HCT116 (cell line): ENCODE measurements around the gene FAXDC2. TPM values are rescaled to one million over a fixed set of nuclear protein-coding genes. Genes with fewer than 3 reads are reported as not detected.

Source experiments
- ATAC-seq: fragments of 200-7000 bp; cut with Tn5 transposase; 2 replicates; pipeline ENCODE4 v1.9.1; 2020; ENCODE audit warnings: mild to moderate bottlenecking, moderate library complexity
- BruUV-seq: library from RNA; stranded (reverse); fragments of 400-500 nt; replicated peaks from 2 replicates; lab custom pipeline; 2021; lab: Mats Ljungman, UMichigan
- CTCF ChIA-PET: fragments of 300-600 bp; sonication (Branson Sonifier 250); formaldehyde crosslinking; loops from one replicate; lab custom pipeline; 2021; ENCODE audit warnings: antibody characterized with exemption; lab: Charles Lee
- POLR2A ChIA-PET: fragments of 300-600, 350-600 bp; sonication (Branson Sonifier 250); formaldehyde crosslinking; loops from one replicate; lab custom pipeline; 2021; ENCODE audit warnings: antibody characterized with exemption; lab: Charles Lee
- RAD21 ChIA-PET, 2 experiments: fragments of 300-600 bp; sonication (Branson Sonifier 250); formaldehyde crosslinking; loops; one replicate each; lab custom pipeline; 2023; ENCODE audit warnings: low total read pairs in 2 of 2; ENCODE audit not compliant: uncharacterized antibody in 2 of 2, unreplicated experiment in 2 of 2, low non-redundant PET in 1 of 2; lab: Charles Lee
- DNase-seq: peaks from one replicate; pipeline ENCODE4 v3.0.0-alpha.2; 2010; ENCODE audit warnings: low read depth, low spot score
- H2AFZ ChIP-seq: fragments of 200-600 bp; shearing (Covaris generic), sonication (generic); 2 replicates; pipeline ENCODE4 v1.6.1; 2017; ENCODE audit warnings: low read depth, mixed run types, mixed read lengths, antibody characterized with exemption, low read length; ENCODE audit not compliant: poor library complexity, severe bottlenecking
- H3K27ac ChIP-seq: 2 replicates; pipeline ENCODE4 v1.5.1; 2012; ENCODE audit warnings: low read depth, low read length
- H3K27me3 ChIP-seq: fragments of 200-600 bp; sonication (generic); 2 replicates; pipeline ENCODE4 v1.6.1; 2016; ENCODE audit warnings: mixed run types, low read length, mixed read lengths; ENCODE audit not compliant: insufficient read depth
- H3K36me3 ChIP-seq, 2 experiments: fragments of 200-500 bp in 1 of 2; fragments of 200-600 bp in 1 of 2; sonication (Bioruptor generic) in 1 of 2; sonication (generic) in 1 of 2; 2 replicates each; pipeline versions ENCODE4 v1.5.1 to v1.6.1; 2014 to 2016; ENCODE audit warnings: low read length in 2 of 2, inconsistent platforms in 1 of 2, mixed read lengths in 1 of 2, mixed run types in 1 of 2; ENCODE audit not compliant: insufficient read depth in 2 of 2, control insufficient read depth in 1 of 2
- H3K4me1 ChIP-seq, 2 experiments: fragments of 200-600 bp in 1 of 2; sonication (generic) in 1 of 2; 2 replicates each; pipeline versions ENCODE4 v1.5.1 to v1.6.1; 2012 to 2017; ENCODE audit warnings: low read length in 2 of 2, inconsistent platforms in 1 of 2, mild to moderate bottlenecking in 1 of 2, mixed read lengths in 1 of 2, mixed run types in 1 of 2, moderate library complexity in 1 of 2; ENCODE audit not compliant: insufficient read depth in 2 of 2, control insufficient read depth in 1 of 2
- H3K4me2 ChIP-seq: fragments of 200-600 bp; sonication (generic); 2 replicates; pipeline ENCODE4 v1.6.1; 2017; ENCODE audit warnings: mixed run types, low read length, mixed read lengths
- H3K4me3 ChIP-seq, 2 experiments: fragments of 200-600 bp in 1 of 2; sonication (generic) in 1 of 2; replicated peaks in 1 of 2; 2 replicates each; pipeline ENCODE4 v1.5.1; 2011 to 2016; ENCODE audit warnings: low read length in 2 of 2, control low read depth in 1 of 2, low read depth in 1 of 2, mild to moderate bottlenecking in 1 of 2, mixed read lengths in 1 of 2, mixed run types in 1 of 2
- H3K79me2 ChIP-seq: fragments of 200-600 bp; sonication (generic); 2 replicates; pipeline ENCODE4 v1.6.1; 2017; ENCODE audit warnings: mild to moderate bottlenecking, mixed run types, low read length, moderate library complexity, mixed read lengths; ENCODE audit not compliant: insufficient read depth
- H3K9ac ChIP-seq: fragments of 200-600 bp; sonication (generic); 2 replicates; pipeline ENCODE4 v1.6.1; 2016; ENCODE audit warnings: low read length, mixed read lengths
- H3K9me2 ChIP-seq: fragments of 200-600 bp; sonication (generic), shearing (Covaris generic); 2 replicates; pipeline ENCODE4 v1.6.1; 2017; ENCODE audit warnings: mixed run types, mild to moderate bottlenecking, moderate library complexity; ENCODE audit not compliant: insufficient read depth
- H3K9me3 ChIP-seq, 2 experiments: fragments of 200-500 bp in 1 of 2; fragments of 200-600 bp in 1 of 2; sonication (Bioruptor generic) in 1 of 2; sonication (generic) in 1 of 2; 2 replicates each; pipeline ENCODE4 v1.6.1; 2014 to 2017; ENCODE audit warnings: low read length in 2 of 2, mixed read lengths in 2 of 2, inconsistent platforms in 1 of 2, low read depth in 1 of 2, mild to moderate bottlenecking in 1 of 2, mixed run types in 1 of 2, moderate library complexity in 1 of 2; ENCODE audit not compliant: control insufficient read depth in 1 of 2, insufficient read depth in 1 of 2
- H4K20me1 ChIP-seq: fragments of 200-600 bp; sonication (generic), shearing (Covaris generic); 2 replicates; pipeline ENCODE4 v1.6.1; 2017; ENCODE audit warnings: mixed run types, mild to moderate bottlenecking, moderate library complexity; ENCODE audit not compliant: insufficient read depth
- CEBPB ChIP-seq: IDR thresholded peaks from 2 replicates; pipeline ENCODE4 v1.6.1; 2012; ENCODE audit warnings: low read depth
- EGR1 ChIP-seq: IDR thresholded peaks from 2 replicates; pipeline ENCODE4 v1.6.1; 2012; ENCODE audit warnings: low read depth
- EZH2 ChIP-seq: fragments of 200-600 bp; sonication (generic); IDR thresholded peaks from 2 replicates; pipeline ENCODE4 v1.6.1; 2017; ENCODE audit warnings: antibody characterized with exemption, mixed run types
- POLR2AphosphoS5 ChIP-seq: IDR thresholded peaks from 2 replicates; pipeline ENCODE4 v1.6.1; 2011; ENCODE audit warnings: mild to moderate bottlenecking, low read depth, low read length, moderate library complexity
- SRF ChIP-seq: IDR thresholded peaks from 2 replicates; pipeline ENCODE4 v1.6.1; 2012; ENCODE audit warnings: low read depth
- TCF7L2 ChIP-seq: IDR thresholded peaks from 2 replicates; pipeline ENCODE4 v1.7.0; 2011; ENCODE audit warnings: borderline replicate concordance, inconsistent platforms; ENCODE audit not compliant: insufficient read depth, insufficient read length; ENCODE audit errors: extremely low read depth
- YY1 ChIP-seq: IDR thresholded peaks from 2 replicates; pipeline ENCODE4 v1.6.1; 2011; ENCODE audit warnings: low read length, low read depth, moderate library complexity, mild to moderate bottlenecking; ENCODE audit not compliant: insufficient replicate concordance; ENCODE audit errors: extremely low read depth
- ZNF274 ChIP-seq: fragments of 200-500 bp; sonication (Bioruptor generic); IDR thresholded peaks from 2 replicates; pipeline ENCODE4 v1.6.1; 2014; ENCODE audit warnings: mild to moderate bottlenecking, low read depth, low read length, inconsistent platforms
- intact Hi-C: fragments of 100-400 bp; cut with micrococcal nuclease; formaldehyde crosslinking; loops from 2 replicates; pipeline ENCODE4 v1.10.0; 2022
- total RNA-seq: library from RNA; stranded (reverse); gene quantifications from one replicate; pipeline ENCODE4 v1.2.1, GENCODE V29; 2021; ENCODE audit not compliant: unreplicated experiment
- TF ChIP-seq, protein P1 (sequence below): IDR thresholded peaks from 2 replicates; pipeline ENCODE4 v1.6.1; 2011; ENCODE audit warnings: mild to moderate bottlenecking, low read length, moderate library complexity; ENCODE audit not compliant: insufficient replicate concordance; ENCODE audit errors: extremely low read depth
- TF ChIP-seq, protein P2 (sequence below), 3 experiments: fragments of 200-600 bp in 1 of 3; sonication (generic) in 1 of 3; IDR thresholded peaks in 2 of 3; conservative IDR thresholded peaks in 1 of 3; 2 replicates each; pipeline ENCODE4 v1.5.1; 2012 to 2017; ENCODE audit warnings: low read depth in 2 of 3, low read length in 2 of 3, antibody characterized with exemption in 1 of 3, borderline replicate concordance in 1 of 3, control low read depth in 1 of 3, mild to moderate bottlenecking in 1 of 3, mixed read lengths in 1 of 3, mixed run types in 1 of 3, moderate library complexity in 1 of 3; ENCODE audit not compliant: insufficient read depth in 1 of 3
- TF ChIP-seq, protein P3 (sequence below): IDR thresholded peaks from 2 replicates; pipeline ENCODE4 v1.6.1; 2012; ENCODE audit warnings: low read depth

Gene FAXDC2
- total RNA-seq, 1 experiment from 2014 or later = 0.22 TPM

DNA sequence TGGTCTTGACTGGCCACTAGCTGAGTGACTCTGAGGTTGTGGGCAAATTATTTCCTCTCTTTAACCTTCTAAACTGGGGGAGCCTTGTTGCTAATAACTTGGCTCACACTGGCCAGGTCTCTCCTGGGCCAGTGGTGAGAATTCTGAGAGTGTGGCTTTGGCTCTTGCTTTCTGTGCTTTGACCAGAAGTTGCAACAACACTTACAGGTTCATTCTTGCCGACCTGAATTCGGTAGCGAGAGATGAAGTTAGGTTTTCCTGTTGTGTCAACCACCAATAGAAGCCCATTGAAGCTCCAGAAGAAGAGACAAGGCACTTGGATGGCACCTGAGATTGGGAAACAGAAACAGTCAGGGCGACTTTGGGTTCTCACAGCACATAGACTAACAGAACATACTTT lies 19.8 kb downstream of the FAXDC2 start:
- H4K20me1 ChIP-seq = no peaks in the 10 kb centered on the region
- H3K79me2 ChIP-seq = no peaks in the 10 kb centered on the region
- H3K9me2 ChIP-seq = no peaks in the 10 kb centered on the region
- no peak for DNase-seq
- no peaks in the 10 kb centered on the region for H3K36me3 ChIP-seq
- peak overlapping the region in 1 of 2 experiments; percentile 33; a peak in 2 of 4 replicates for H3K4me3 ChIP-seq
- intact Hi-C loops = no loop called here
- ChIA-PET RAD21 (interaction anchor here in 1 of 2 experiments (0.6 kb wide), 1 partner anchor 694 kb away, joined by 3 read pairs; no protein-coding TSS in a partner anchor), CTCF (no interaction called here), POLR2A (interaction anchor here (2.1 kb wide), 1 partner anchor 27 kb away, joined by 7 read pairs; the partner anchor contains the start of gene CNOT8)
- ATAC-seq = no peak
- H3K27me3 ChIP-seq = no peaks in the 10 kb centered on the region
- TF ChIP-seq CEBPB = no peak
- no peak for TF ChIP-seq EGR1
- TF ChIP-seq, protein P1, sequence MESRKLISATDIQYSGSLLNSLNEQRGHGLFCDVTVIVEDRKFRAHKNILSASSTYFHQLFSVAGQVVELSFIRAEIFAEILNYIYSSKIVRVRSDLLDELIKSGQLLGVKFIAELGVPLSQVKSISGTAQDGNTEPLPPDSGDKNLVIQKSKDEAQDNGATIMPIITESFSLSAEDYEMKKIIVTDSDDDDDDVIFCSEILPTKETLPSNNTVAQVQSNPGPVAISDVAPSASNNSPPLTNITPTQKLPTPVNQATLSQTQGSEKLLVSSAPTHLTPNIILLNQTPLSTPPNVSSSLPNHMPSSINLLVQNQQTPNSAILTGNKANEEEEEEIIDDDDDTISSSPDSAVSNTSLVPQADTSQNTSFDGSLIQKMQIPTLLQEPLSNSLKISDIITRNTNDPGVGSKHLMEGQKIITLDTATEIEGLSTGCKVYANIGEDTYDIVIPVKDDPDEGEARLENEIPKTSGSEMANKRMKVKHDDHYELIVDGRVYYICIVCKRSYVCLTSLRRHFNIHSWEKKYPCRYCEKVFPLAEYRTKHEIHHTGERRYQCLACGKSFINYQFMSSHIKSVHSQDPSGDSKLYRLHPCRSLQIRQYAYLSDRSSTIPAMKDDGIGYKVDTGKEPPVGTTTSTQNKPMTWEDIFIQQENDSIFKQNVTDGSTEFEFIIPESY = no peak
- TF ChIP-seq, protein P2, sequence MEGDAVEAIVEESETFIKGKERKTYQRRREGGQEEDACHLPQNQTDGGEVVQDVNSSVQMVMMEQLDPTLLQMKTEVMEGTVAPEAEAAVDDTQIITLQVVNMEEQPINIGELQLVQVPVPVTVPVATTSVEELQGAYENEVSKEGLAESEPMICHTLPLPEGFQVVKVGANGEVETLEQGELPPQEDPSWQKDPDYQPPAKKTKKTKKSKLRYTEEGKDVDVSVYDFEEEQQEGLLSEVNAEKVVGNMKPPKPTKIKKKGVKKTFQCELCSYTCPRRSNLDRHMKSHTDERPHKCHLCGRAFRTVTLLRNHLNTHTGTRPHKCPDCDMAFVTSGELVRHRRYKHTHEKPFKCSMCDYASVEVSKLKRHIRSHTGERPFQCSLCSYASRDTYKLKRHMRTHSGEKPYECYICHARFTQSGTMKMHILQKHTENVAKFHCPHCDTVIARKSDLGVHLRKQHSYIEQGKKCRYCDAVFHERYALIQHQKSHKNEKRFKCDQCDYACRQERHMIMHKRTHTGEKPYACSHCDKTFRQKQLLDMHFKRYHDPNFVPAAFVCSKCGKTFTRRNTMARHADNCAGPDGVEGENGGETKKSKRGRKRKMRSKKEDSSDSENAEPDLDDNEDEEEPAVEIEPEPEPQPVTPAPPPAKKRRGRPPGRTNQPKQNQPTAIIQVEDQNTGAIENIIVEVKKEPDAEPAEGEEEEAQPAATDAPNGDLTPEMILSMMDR (IDR thresholded peaks at IDR 0.05 in 2 of 3, conservative IDR thresholded peaks at IDR 0.05 in 1 of 3; ENCODE audit: borderline replicate concordance in 1 of 3, insufficient read depth in 1 of 3, low read depth in 2 of 3, low read length in 2 of 3) = no peak
- TF ChIP-seq, protein P3, sequence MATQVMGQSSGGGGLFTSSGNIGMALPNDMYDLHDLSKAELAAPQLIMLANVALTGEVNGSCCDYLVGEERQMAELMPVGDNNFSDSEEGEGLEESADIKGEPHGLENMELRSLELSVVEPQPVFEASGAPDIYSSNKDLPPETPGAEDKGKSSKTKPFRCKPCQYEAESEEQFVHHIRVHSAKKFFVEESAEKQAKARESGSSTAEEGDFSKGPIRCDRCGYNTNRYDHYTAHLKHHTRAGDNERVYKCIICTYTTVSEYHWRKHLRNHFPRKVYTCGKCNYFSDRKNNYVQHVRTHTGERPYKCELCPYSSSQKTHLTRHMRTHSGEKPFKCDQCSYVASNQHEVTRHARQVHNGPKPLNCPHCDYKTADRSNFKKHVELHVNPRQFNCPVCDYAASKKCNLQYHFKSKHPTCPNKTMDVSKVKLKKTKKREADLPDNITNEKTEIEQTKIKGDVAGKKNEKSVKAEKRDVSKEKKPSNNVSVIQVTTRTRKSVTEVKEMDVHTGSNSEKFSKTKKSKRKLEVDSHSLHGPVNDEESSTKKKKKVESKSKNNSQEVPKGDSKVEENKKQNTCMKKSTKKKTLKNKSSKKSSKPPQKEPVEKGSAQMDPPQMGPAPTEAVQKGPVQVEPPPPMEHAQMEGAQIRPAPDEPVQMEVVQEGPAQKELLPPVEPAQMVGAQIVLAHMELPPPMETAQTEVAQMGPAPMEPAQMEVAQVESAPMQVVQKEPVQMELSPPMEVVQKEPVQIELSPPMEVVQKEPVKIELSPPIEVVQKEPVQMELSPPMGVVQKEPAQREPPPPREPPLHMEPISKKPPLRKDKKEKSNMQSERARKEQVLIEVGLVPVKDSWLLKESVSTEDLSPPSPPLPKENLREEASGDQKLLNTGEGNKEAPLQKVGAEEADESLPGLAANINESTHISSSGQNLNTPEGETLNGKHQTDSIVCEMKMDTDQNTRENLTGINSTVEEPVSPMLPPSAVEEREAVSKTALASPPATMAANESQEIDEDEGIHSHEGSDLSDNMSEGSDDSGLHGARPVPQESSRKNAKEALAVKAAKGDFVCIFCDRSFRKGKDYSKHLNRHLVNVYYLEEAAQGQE = no peak
- TF ChIP-seq SRF = no peak
- TF ChIP-seq EZH2 = no peak
- no peak for TF ChIP-seq ZNF274
- TF ChIP-seq TCF7L2 = no peak
- TF ChIP-seq POLR2AphosphoS5 = no peak
- TF ChIP-seq YY1 = no peak
- H3K9ac ChIP-seq = peak overlapping the region; percentile 11; the same call in 1 of the 2 replicates
- H3K27ac ChIP-seq = peak overlapping the region; percentile 56
- peak overlapping the region; percentile 66 for H3K4me2 ChIP-seq
- peaks cover 42 to 52% of the 10 kb centered on the region in 2 experiments for H3K4me1 ChIP-seq
- H2AFZ ChIP-seq = no peak overlapping the region
- BruUV-seq = no TSS peak
- no peaks in the 10 kb centered on the region for H3K9me3 ChIP-seq
